NCI-H1930 (cell line): Measurements from ENCODE around the gene BANF2.

Experiments used
- DNase-seq, 2 experiments: peaks; one replicate each; lab custom pipeline; 2025; lab: John Stamatoyannopoulos, UW

Gene BANF2

DNA sequence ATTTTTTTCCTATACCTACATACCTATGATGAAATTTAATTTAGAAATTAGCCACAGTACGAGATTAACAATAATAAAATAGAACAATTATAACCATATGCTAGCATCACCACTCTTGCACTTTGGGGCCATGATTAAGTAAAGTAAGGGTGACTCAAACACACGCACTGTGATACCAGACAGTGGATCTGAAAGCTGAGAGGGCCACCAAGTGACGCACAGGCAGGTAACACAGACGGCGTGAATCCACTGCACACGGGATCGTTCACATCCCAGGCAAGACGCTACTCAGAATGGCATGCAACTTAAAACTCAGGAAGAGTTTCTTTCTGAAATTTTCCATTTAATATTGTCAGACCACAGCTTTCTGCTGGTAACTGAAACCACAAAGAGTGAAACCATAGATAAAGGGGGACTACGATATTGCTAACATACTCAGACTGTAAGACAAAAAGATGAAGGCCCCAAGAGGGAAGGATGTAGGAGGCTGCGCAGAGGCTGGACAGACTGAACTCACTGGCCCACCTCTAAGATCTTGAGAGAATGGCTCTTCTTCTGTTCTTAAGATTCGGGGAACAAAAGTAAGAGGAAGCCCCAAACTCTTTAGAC is 35.6 kb upstream of the BANF2 start:
- no peak for DNase-seq

DNA sequence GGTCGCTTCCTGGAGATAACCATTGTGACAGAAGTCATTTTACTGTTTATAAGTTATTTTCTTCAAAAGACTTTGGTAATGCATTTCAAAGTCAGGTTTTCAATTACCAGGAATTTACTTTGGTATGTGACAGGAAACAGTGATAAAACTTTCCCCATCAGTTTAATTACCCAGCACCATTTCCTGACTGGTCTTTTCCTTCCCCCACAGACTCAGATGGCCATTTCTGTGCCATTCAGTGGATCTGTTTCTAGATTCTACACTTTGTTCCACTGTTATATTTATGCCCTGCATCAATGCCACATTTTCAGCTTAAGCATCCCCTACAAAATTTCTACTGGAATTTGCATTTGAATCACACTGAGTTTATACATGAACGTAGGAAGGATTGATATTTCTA is 34.0 kb upstream of the BANF2 start:
- DNase-seq: no peak

DNA sequence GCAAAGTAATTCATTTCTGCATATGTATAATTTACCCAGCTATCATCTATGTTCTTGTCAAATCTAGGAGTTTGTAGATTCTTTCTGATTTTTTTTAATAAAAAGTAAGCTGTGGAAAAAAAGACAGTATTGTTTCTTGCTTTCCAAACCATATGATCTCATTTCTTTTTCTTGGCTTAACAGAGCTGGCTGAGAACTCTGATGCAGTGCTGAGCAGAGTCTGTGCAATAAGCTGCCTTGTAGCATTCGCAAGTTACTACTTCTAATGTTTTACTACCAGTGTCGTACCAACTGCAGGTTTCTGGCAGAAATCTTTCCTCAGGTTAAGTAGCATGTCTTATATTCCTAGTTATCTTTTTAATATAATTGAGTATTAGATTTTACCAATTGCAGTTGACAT is 33.3 kb upstream of the BANF2 start:
- no peak for DNase-seq

DNA sequence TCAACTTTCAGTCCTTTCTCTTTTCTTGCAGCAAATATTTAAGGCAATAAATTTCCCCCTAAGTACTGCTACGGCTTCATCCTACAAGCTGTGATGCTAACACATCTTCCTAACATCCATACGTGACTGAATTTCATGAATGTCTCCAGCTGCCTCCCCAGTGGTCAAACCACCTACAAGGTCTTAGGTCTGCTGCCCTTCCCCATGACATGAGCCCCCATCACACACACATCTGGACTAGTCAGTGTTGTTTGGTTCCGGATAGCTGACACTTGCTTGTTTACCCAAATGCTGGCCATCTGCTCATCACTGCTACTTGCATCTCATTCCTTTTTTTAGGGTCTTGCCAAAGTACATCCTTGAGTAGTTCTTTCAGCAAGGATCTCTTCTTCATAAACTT is 32.3 kb upstream of the BANF2 start:
- DNase-seq: no peak

DNA sequence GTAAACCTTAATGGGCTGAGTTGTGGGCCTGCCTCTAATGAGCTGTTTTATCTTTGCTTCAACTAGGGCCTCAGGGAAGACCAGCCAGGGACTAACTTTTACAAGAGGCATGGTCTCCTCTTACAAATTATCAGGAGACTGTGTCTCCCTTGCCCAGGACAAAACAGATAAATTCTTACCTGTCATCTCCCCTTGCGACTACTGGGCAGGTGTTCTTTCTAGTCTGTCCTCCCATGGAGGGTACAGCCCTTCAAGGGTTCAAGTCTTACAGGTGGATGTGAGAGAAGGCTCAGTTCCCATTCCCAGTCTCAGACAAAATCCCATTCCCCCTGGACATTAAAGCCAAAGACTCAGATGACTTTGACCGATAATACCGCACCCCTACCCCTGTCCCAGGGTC is 31.3 kb upstream of the BANF2 start:
- no peak for DNase-seq

DNA sequence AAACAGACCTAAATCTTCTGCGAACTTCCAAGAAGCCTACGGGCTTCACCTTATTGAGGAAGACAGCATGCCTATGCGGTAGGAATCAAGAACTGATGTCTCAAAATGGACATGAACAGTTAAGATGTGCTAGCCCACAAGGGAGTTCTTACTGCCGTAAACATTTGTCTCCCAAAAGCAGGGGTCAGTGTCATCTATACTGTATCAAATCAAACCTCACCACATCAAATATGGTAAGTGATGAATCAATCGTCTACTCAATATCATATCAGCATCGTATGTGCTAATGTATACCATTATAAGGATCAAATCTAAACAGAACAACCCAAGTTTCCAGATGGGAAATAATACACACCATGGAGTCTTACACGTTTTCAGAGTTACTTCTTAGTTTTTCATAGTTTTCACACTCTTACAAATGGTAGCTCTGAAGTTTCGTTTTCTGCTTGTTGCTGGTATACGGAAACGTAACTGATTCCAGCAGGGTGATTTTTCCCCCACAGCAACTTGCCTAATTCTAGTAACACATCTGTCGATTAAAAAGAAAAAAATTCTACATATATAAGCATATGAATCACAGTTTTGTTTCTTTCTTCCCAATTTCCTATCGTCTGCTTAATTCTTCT is 30.3 kb upstream of the BANF2 start:
- DNase-seq: no peak

DNA sequence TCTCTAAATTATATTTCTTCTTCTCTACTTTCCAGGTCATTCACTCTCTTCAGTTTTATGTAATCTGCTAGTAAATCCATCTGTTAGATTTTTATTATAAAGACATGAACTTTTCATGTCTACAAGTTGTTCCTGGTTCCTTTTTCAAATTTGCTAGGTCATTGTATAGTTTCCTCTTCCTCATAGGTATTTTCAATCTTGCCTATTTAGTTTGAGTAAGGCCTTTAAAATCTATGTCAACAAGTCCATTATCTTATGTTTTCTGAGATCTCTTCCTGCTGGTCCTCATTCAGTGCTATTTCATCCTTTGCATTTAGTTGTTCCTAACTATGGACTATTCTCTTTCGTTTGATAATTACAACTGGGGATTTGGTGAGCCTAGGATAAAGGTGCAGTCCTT is 28.8 kb upstream of the BANF2 start:
- no peak for DNase-seq

DNA sequence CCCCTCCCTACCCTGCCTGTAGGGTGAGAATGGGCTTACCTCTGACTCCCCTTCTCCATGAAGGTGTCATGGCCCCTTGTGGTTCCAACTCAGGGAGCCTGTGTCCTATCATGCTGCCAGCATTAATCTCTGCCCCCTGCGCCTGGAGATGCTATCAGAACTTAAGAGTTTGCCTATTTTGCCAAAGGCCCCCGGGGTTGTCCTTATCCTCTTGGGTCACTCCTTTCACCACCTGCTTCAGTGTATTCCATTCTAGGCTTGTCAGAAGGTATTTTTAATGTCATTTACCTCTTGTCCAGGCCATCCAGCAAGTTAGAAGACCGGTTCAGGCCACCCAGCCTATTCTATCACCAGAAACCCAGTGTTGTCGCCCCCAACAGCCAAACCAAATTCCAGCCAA is 28.2 kb upstream of the BANF2 start:
- no peak for DNase-seq

DNA sequence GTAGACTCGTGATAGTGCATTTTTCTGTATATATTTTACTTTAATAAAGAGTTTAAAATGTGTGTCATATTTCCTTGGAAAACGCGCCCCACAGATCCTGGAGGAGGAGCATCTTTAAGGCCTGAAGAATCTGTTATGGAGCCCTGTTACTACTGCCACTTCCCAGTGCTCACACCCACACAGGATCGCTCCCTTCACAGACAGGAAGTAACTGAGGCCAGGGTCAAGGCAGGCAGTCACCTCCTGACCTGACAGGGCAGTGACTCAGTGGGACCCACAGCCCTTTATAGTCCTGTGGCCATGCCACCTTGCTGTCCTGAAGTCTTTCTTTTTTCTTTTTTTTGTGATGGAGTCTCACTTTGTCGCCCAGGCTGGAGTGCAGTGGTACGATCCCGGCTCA is 26.7 kb upstream of the BANF2 start:
- no peak for DNase-seq

DNA sequence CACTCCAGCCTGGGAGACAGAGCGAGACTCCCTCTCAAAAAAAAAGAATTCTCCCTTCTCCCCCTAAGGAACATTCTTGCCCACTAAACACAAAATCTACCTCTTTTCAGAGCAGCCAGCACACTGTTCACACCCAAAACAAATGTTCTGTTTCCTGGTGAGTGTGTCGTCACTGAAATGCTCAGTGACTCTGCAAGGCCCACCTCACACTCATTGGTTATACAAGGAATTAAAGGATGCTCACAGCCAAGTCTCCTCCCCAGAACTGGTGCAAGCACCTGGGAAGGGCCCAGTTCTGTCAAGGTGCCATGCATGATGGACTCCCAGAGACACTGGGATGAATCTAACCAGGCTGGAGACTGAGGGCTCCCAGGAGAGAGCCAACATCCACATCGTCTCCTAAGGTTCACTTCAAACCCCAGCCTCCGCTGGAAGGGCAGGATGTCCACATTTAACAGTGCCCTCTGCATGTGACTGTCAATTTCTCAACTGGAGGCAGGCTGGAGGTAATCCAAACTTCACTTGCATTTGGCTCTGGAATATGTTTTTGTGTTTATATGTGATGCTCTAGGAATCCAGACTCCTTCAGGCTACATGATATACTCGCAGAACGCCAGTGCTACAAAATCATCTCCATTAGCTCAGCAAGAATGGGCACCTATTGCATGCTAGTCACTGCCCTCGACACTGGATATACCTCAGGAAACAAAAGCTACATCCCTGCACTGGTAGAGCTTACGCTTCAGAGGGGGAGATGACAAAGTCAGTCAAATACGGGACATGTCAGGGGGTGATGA is 24.8 kb upstream of the BANF2 start:
- DNase-seq: no peak

DNA sequence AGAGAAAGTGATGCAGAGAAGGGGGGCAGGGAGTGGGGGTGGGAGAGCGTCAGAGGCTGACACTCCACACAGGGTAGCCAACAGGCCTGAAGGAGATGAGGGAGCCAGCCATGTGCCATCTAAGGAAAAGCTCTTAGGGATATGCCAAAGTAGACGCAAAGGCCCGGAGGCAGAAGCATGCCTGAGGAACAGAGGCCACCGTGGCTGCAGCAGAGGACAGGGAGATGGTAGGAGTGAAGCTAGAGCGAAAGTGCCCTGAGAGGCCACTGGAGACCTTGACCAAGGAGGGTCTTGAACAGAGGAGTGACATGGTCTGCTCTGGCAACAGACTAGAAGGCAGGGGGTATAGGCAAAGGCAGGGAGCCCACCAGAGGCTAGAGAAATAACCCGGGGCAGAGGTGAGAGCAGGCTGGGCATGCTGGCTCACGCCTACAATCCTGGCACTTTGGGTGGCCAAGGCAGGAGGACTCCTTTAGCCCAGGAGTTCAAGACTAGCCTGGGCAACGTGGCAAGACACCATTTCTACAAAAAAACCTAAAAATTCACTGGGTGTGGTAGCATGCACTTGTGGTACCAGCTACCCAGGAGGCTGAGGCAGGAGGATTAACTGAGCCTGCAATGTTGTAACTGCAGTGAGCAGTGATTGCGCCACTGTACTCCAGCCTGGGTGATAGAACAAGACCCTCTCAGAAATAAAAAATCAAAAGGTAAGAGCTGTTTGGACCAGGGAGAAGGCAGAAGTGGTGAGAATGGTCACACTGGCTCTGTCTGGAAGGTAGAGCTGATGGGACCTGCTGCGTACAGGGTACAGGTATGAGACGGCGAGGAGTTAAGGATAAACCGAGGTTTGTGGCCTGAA is 24.0 kb upstream of the BANF2 start:
- no peak for DNase-seq

DNA sequence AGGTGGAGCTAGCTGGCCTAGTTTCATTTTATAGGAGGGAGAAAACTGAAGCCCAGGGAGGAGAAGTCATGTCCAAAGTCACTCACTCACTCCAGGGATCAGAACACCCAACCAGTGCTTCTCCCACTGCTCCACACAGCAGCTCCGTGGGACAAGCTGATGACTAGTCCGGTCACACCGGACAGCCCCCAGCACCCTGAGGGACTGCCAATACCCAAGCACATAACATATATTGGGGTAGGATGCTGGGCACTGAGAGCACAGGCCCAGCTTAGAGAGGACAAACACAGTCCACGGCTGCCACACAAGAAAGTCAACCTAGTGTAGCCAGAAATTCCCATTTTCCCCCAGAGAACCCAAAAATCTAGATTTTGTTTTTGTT is 23.4 kb upstream of the BANF2 start:
- DNase-seq: no peak

DNA sequence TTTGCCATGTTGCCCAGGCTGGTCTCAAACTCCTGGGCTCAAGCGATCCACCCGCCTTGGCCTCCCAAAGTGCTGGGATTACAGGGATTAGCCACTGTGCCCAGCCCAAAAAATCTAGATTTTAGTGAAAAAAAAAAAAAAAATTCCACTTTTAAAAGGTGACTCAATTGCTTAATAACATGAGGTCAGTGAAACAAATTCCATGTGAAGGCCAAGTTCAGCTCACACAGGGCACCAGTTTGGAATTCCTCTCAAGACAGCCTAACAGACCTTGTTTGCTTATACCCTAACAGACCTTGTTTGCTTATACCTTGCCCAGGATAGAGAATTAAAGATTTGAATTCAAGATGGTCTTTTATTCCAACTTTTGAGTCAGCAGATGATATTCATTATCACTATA is 22.8 kb upstream of the BANF2 start:
- no peak for DNase-seq

DNA sequence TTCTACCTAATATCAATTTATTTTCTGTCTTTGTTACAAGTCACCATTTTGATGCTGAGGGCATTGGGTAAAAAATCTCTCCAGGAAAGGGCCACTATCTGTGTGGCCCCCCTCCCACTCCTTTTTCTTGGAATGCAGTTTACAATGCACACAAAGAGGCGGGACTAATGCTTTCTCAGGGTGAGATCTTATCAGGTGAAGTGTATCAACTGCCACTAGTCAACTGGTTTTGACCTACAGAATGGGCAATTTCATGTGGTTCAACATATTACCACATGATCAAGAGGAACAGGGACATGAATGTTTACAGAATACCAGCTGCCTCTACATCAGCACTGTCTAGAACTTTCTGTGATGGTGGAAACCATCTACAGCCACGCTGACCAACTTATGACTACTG is 21.5 kb upstream of the BANF2 start:
- no peak for DNase-seq

DNA sequence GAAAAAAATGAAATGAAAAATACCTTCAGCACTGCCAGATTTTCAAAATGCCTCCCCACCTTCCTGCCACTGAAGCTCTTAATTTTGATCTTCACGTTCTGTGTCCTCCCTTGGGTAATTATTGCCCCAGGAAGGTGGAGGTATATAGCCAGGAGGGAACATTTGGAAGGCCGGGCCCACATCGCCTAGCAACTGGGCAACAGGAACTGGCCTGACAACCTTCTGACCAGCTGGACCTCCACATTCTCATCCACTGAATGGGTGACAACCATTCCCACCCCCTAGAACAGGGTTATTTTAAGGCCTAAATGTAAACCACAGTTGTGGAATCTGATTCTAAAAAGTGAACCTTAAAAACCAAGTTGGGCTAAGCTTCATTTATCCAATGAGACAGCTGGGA is 20.9 kb upstream of the BANF2 start:
- DNase-seq: no peak

DNA sequence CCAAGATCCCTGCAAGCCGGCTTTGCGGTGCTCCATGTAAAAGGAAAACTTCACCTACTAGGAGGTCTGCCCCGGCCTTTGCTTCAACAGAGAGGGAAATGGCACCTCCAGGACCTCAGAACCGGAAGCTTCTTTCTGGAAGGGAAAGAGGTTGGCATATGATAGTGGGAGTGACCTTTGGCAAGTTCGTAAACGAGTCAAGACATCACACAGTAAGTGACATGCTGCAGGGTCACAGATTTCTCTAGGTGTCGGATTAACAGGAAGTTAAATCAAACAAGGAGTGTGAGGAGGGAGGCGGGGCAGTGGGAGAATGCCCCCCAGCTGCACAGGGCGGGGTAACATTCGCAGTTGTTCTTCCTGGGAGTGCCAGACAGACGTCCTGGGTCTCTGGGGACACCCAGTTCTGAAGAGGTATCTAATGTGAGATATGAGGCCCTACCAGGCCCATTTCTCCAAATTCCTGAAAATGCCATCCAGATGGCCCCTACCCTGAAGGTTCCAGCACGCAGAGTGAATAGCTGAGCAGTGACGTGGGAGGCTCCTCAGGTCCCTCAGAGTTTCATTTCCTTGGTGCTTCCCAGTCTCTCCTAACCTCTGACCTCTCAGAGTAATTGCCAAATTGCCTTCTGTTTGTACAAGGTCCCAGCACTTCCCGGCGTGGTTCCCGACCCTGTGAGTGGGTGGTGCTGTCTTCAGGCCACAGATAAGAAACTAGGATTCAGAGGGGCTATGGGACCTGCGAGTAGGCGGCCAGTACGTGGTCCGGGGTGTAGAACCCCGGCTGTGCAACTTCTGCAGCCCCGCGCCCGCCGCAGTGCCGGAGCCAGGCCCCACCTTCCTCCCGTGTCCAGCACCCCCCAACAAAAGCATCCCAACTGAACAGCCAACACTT is 19.6 kb upstream of the BANF2 start:
- DNase-seq: no peak

DNA sequence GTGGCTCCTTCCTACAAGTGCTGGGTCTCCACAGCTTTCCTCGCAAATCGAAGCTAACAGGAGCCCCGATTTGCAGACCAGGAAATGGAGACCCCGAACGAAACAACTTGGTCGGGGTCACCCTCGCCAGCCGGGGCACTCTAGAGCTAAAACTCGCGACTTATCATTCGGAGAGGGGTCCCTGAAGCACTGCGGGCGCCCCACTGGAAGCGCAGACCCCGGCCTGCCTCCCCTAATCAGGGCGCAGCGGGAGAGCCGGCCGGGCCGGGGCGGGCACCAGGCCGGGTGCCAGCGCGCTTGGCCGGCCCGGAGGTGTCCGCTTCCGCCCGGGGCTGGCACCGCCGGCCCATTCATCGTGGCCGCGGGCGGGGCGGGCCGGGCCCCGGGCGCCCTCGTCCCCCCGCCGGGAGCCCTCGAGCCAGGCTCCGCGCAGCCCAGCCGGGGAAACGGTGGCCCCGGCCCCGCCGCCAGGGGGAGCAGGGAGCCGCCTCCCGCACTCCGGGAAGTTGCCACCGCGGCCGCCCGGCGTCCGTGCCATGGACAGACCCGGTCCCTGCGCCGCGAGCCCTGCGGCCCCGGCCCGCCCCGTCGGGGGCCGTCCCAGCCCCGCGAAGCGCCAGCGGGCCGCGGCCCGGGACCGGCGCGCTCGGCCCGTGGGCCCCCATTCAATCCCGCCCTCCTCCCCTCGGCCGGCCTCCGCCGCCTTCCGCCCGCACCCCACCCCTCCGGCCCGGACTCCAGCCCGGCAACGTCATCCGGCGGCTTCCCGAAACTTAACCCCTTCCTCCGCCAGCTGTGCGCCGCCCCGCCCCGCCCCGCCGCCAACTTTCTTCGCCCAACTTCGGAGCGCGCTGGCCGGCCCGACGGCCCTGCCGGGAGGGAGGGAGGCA is 18.7 kb upstream of the BANF2 start:
- DNase-seq: peak; percentile 31 to 59

DNA sequence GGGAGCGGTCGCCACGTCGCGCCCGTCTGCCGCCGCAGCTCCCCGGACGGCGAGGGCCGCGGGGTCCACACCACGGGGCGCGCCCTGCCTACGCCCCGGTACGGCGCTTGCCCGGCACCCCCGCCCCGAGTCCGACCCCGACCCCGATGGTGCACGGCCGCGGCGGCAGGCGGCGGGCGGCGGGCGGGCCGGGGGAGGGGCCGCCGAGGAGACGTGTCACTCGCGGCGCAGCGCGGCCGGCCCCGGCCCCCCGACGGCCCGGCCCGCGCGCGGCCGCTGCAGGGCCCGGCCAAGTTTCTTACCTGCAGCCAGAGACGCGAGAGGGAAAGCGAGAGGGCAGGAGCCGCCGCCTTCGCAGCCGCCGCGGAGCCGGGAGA is 18.1 kb upstream of the BANF2 start:
- DNase-seq: no peak

DNA sequence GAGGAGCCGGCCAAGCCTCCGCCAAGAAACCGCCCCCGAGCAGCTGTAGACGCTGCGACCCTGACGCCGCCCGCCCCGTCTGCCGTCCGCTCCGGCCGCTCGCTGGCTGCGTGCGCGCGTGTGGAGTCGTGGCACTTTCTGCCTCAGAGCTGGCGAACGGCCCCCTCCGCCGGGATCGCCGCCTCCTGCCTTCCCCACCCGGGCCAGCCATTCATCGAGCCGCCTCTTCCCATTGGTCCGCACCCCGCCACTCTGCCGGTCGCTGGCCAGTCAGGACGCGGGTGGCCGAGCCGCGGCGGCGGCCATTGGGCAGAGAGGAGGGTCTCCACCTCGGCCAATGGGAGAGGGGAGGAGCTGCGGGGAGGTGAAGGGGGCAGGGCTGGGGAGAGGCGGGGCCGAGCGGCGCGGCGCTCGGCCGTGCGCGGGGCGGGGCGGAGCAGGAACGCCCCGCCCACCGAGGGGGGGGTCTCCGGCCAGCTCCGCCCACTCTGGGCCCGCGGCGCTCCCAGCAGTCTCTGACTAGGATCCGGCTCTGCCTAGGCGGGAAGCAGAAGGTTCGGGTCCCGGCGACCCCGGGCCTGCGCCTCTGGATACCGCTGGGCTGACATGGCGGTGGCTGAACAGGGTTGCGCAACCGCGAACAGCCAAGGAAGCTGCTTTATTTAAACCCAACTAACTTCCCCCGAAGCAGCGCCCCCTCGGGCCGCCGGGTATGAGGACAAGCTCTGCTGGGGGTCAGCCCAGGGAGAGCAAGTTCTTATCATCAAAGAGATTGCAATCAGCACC is 17.5 kb upstream of the BANF2 start, which contains the start of gene RRBP1:
Gene RRBP1 (minus strand): TSS at position 140 of the 786 bp plus-strand sequence. CDS start 21,735 bp downstream, outside the sequence.
- DNase-seq: peak; percentile 96 to 97

DNA sequence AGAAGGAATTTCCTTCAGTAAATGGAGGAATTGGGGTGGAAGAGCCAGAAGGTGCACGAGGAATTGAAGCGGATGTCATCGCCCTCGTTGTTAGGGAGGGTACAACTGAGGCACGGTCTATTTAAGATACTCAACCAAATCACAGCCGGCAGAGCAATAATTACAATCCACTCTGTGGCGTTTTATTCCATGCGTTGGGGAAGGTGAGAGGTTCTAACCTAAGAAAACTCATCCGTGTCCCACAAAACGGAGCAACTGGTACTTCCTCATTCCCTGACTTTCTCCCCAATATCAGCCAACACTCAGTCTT is 16.9 kb upstream of the BANF2 start:
- no peak for DNase-seq
